HepG2 (cell line): Measurements from ENCODE around the gene PLOD3. TPM values are rescaled to one million over a fixed set of nuclear protein-coding genes. Genes with fewer than 3 reads are reported as not detected.

Experiments
- ATAC-seq: fragments of 200-7000 bp; cut with Tn5 transposase; 3 replicates; pipeline ENCODE4 v1.9.1; 2020; ENCODE audit warnings: mild to moderate bottlenecking, moderate library complexity
- BruUV-seq: library from RNA; stranded (reverse); fragments of 400-500 nt; replicated peaks from 2 replicates; lab custom pipeline; 2021; lab: Mats Ljungman, UMichigan
- CTCF ChIA-PET: fragments of 300-600 bp; formaldehyde crosslinking; extraction: SDS; loops from one replicate; lab custom pipeline; 2021; ENCODE audit warnings: low total read pairs, inconsistent platforms, low intra/inter-chr PET ratio; lab: Yijun Ruan, JAX
- POLR2A ChIA-PET: fragments of 350-600 bp; sonication (Branson Sonifier 250); formaldehyde crosslinking; loops from one replicate; lab custom pipeline; 2020; ENCODE audit warnings: antibody characterized with exemption, inconsistent platforms; lab: Yijun Ruan, JAX
- DNase-seq: peaks from one replicate; pipeline ENCODE4 v3.0.0-alpha.2; 2015; ENCODE audit warnings: low spot score
- FAIRE-seq: peaks from 3 replicates; lab custom pipeline; 2011; peaks lifted over from hg19 to GRCh38; lab: Jason Lieb, UNC
- H2AFZ ChIP-seq: one replicate; pipeline ENCODE4 v1.6.1; 2011; ENCODE audit warnings: low read length, inconsistent platforms
- H3K27ac ChIP-seq: fragments of 300-600 bp; 3 replicates; pipeline ENCODE4 v1.8.0; 2011; ENCODE audit warnings: mixed run types, mild to moderate bottlenecking, mixed read lengths, low read length, inconsistent platforms; ENCODE audit not compliant: insufficient read depth; ENCODE audit errors: extremely low read length
- H3K27me3 ChIP-seq, 2 experiments: fragments of 200-600 bp in 1 of 2; 2 replicates in 1 of 2; 3 replicates in 1 of 2; pipeline versions ENCODE4 v1.6.0 to v1.8.0; 2011; ENCODE audit warnings: low read length in 2 of 2, mild to moderate bottlenecking in 2 of 2, moderate library complexity in 2 of 2, inconsistent platforms in 1 of 2; ENCODE audit not compliant: insufficient read depth in 2 of 2, control insufficient read depth in 1 of 2
- H3K36me3 ChIP-seq, 2 experiments: fragments of 200-600 bp in 1 of 2; replicated peaks in 1 of 2; 2 replicates in 1 of 2; 3 replicates in 1 of 2; pipeline versions ENCODE4 v1.5.1 to v1.8.0; 2011; ENCODE audit warnings: low read length in 2 of 2, inconsistent platforms in 1 of 2; ENCODE audit not compliant: insufficient read depth in 2 of 2, control insufficient read depth in 1 of 2
- H3K4me1 ChIP-seq: 2 replicates; pipeline ENCODE4 v1.5.1; 2012; ENCODE audit warnings: low read length, inconsistent platforms; ENCODE audit not compliant: insufficient read depth
- H3K4me2 ChIP-seq: 2 replicates; pipeline ENCODE4 v1.6.0; 2011; ENCODE audit warnings: low read depth, low read length, inconsistent platforms
- H3K4me3 ChIP-seq, 3 experiments: fragments of 200-600 bp in 1 of 3; sonication (generic), shearing (Covaris generic) in 1 of 3; replicated peaks in 1 of 3; 2 replicates each; pipeline ENCODE4 v1.5.1; 2011 to 2016; ENCODE audit warnings: low read length in 3 of 3, inconsistent platforms in 2 of 3, low read depth in 2 of 3, mild to moderate bottlenecking in 2 of 3, control low read depth in 1 of 3, mixed read lengths in 1 of 3; ENCODE audit not compliant: insufficient read depth in 1 of 3
- H3K79me2 ChIP-seq: one replicate; pipeline ENCODE4 v1.6.1; 2011; ENCODE audit warnings: low read length, inconsistent platforms; ENCODE audit not compliant: insufficient read depth
- H3K9ac ChIP-seq: 2 replicates; pipeline ENCODE4 v1.6.0; 2011; ENCODE audit warnings: mild to moderate bottlenecking, low read depth, low read length, inconsistent platforms; ENCODE audit not compliant: insufficient read depth
- H3K9me3 ChIP-seq: 2 replicates; pipeline ENCODE4 v1.5.1; 2012; ENCODE audit warnings: mild to moderate bottlenecking, low read length
- H4K20me1 ChIP-seq: 2 replicates; pipeline ENCODE4 v1.6.0; 2011; ENCODE audit warnings: inconsistent platforms, mild to moderate bottlenecking, low read length, moderate library complexity; ENCODE audit not compliant: insufficient read depth
- DMAP1 ChIP-seq: IDR thresholded peaks from 2 replicates; pipeline ENCODE4 v1.6.1; 2016
- HNRNPH1 ChIP-seq: fragments of 200-400 bp; formaldehyde crosslinking; optimal IDR thresholded peaks from 2 replicates; pipeline ENCODE3; 2017; ENCODE audit warnings: mild to moderate bottlenecking, low read depth, low read length
- IKZF4 ChIP-seq: sonication (generic); formaldehyde crosslinking; IDR thresholded peaks from 2 replicates; pipeline ENCODE4 v1.5.1; 2020; ENCODE audit warnings: borderline replicate concordance, mild to moderate bottlenecking, low read depth, missing genetic modification reagents; ENCODE audit errors: not compliant biosample characterization
- KLF15 ChIP-seq: sonication (generic); formaldehyde crosslinking; IDR thresholded peaks from 2 replicates; pipeline ENCODE4 v1.8.1; 2023; ENCODE audit warnings: borderline replicate concordance, mild to moderate bottlenecking, inconsistent platforms, missing genetic modification reagents, mixed read lengths
- KLF6 ChIP-seq: IDR thresholded peaks from 2 replicates; pipeline ENCODE4 v1.8.0; 2016; ENCODE audit warnings: missing biosample characterization, missing genetic modification reagents
- MAFK ChIP-seq, 2 experiments: IDR thresholded peaks in 1 of 2; conservative IDR thresholded peaks in 1 of 2; 2 replicates each; pipeline ENCODE4 v1.6.1; 2011; ENCODE audit warnings: improper control_type of control experiment in 2 of 2, low read length in 2 of 2
- NRL ChIP-seq: sonication (generic); formaldehyde crosslinking; IDR thresholded peaks from 2 replicates; pipeline ENCODE4 v1.5.0; 2020; ENCODE audit warnings: missing genetic modification reagents, mild to moderate bottlenecking, moderate library complexity, borderline replicate concordance
- PHF5A ChIP-seq: IDR thresholded peaks from one replicate; pipeline ENCODE4 v1.6.1; 2018; ENCODE audit warnings: low read depth, missing genetic modification reagents; ENCODE audit not compliant: unreplicated experiment
- REXO4 ChIP-seq: sonication (generic); formaldehyde crosslinking; IDR thresholded peaks from 2 replicates; pipeline ENCODE4 v1.8.0; 2022; ENCODE audit warnings: missing genetic modification reagents, mild to moderate bottlenecking, borderline replicate concordance
- SMC3 ChIP-seq: IDR thresholded peaks from 2 replicates; pipeline ENCODE4 v1.6.1; 2011; ENCODE audit warnings: low read length, improper control_type of control experiment
- SNAI1 ChIP-seq: sonication (generic); formaldehyde crosslinking; IDR thresholded peaks from 2 replicates; pipeline ENCODE4 v1.5.0; 2020; ENCODE audit warnings: mild to moderate bottlenecking, missing genetic modification reagents, borderline replicate concordance
- TCF7 ChIP-seq: sonication (generic); IDR thresholded peaks from 2 replicates; pipeline ENCODE4 v1.6.1; 2016; ENCODE audit warnings: antibody characterized with exemption, low read depth
- ZNF10 ChIP-seq: sonication (generic); formaldehyde crosslinking; IDR thresholded peaks from 2 replicates; pipeline ENCODE4 v1.4.0; 2020; ENCODE audit warnings: mild to moderate bottlenecking, low read depth, missing genetic modification reagents, borderline replicate concordance
- ZNF343 ChIP-seq: sonication (generic); formaldehyde crosslinking; IDR thresholded peaks from 2 replicates; pipeline ENCODE4 v1.4.0; 2020; ENCODE audit warnings: mild to moderate bottlenecking, missing genetic modification reagents
- ZNF543 ChIP-seq: sonication (generic); formaldehyde crosslinking; IDR thresholded peaks from 2 replicates; pipeline ENCODE4 v1.4.0; 2020; ENCODE audit warnings: mild to moderate bottlenecking, missing genetic modification reagents
- ZNF644 ChIP-seq: IDR thresholded peaks from 2 replicates; pipeline ENCODE4 v1.6.1; 2016; ENCODE audit warnings: low read depth
- WGBS: methylation state at CpG from one replicate; pipeline ENCODE4 v1.1.6; 2017; ENCODE audit warnings: low lambda C conversion rate; 5-methylcytosine and 5-hydroxymethylcytosine counted together
- in situ Hi-C: cut with HindIII; loops from 2 replicates; pipeline ENCODE4 v1.10.0; 2017; ENCODE audit warnings: low pct_unique_long_range_greater_than_20kb; ENCODE audit not compliant: extremely low pct_ligation_motif_present
- intact Hi-C: fragments of 100-400 bp; cut with micrococcal nuclease; formaldehyde crosslinking; loops from one replicate; pipeline ENCODE4 v1.10.0; 2022; ENCODE audit not compliant: unreplicated experiment
- polyA plus RNA-seq, 8 experiments: library from polyadenylated mRNA; depleted of rRNA in 3 of 8; stranded (reverse) in 7 of 8; unstranded in 1 of 8; fragments of >200 nt; fragmentation: Illumina TruSeq in 4 of 8; extraction: Trizol in 4 of 8; gene quantifications; 2 replicates each; pipeline versions ENCODE4 v1.2.1 to v1.2.3, GENCODE V29; 2011 to 2016; ENCODE audit warnings: low read depth in 4 of 8, missing spikeins in 1 of 8, mixed read lengths in 1 of 8; ENCODE audit not compliant: insufficient read depth in 1 of 8
- total RNA-seq, 5 experiments: library from RNA; depleted of rRNA; stranded (reverse); fragments of >200 nt; fragmentation: Illumina TruSeq; extraction: Trizol; gene quantifications; 2 replicates each; pipeline ENCODE4 v1.2.3, GENCODE V29; 2016; ENCODE audit warnings: low read depth in 1 of 5
- TF ChIP-seq, protein P1 (sequence below): fragments of 450-650 bp; IDR thresholded peaks from 2 replicates; pipeline ENCODE4 v1.6.1; 2016
- TF ChIP-seq, protein P2 (sequence below): sonication (generic); formaldehyde crosslinking; IDR thresholded peaks from 2 replicates; pipeline ENCODE4 v1.4.0; 2020; ENCODE audit warnings: missing genetic modification reagents, borderline replicate concordance

The PLOD3 gene
- total and polyA plus RNA-seq, 2 of the 13 experiments (the other 11 are each of a cell fraction or from before 2014, with no cell fraction given) = 65.8 to 67.4 TPM

DNA sequence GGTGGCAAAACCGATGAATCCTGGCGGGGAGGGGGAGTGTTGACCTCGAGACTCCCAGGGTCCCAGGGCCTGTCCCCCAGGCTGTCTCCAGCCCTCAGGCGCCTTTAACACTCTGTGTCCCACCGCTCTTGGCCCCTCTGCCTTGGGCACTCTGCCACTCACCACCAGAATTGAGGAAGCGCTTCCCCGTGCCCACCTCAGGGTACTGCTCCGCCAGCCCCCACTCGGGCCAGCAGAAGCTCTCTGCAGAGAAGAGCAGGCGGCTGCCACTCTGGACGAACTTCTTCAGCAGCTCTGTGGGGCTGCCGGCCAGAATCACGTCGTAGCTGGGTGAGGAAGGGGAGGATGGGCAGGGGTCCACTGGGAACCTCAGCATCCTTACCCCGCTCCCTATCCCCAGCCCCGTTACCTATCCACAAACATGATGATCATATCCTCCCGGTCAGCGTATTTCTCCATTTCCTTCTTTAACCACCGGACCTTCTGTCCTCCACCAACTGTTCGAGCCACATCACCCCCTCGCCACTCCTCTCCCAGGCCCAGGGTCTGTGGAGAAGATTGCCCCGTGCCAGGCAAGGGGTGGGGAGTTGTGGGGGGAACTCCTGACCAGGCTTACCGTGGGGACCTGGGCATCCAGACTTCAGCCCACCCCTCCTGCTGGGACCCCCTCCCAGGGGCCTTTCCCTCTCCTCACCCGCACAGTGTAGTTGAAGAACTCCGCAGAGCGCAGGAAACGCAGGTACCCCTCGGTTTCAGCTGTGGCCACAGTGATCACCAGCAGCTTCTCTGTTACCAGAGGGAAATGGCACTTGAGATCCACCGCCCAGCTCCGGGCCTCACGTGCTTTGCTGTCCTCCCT, 1.2 kb downstream of the PLOD3 start:
- Histone ChIP-seq H4K20me1 (no peaks in the 10 kb centered on the region), H3K9me3 (no peaks in the 10 kb centered on the region), H3K27ac (peak overlapping the region; percentile 84), H3K4me2 (peak overlapping the region; percentile 91), H3K27me3 (no peaks in the 10 kb centered on the region; a peak in 1 of 5 replicates), H3K9ac (peak overlapping the region; percentile 86), H3K79me2 (peaks cover 29% of the 10 kb centered on the region), H3K4me1 (peaks cover 44% of the 10 kb centered on the region), H2AFZ (no peak overlapping the region), H3K36me3 (peaks cover 5 to 14% of the 10 kb centered on the region in 2 experiments; a peak in 3 of 5 replicates), H3K4me3 (peak overlapping the region; percentile 82 to 95 (median 83))
- TSS peak; percentile 65 for BruUV-seq
- FAIRE-seq (no peak), ATAC-seq (no peak), DNase-seq (no peak)
- 65% methylated on average over 25 of the region's 31 CpGs for WGBS
- ChIA-PET POLR2A (interaction anchor here (1.0 to 11.2 kb wide), 7 partner anchors 12 to 341 kb away, joined by 3 to 202 read pairs (median 8); partner anchors contain the start of genes CLDN15, FIS1, MOGAT3 and SRRT), CTCF (interaction anchor here (1.3 kb wide), 1 partner anchor 28 kb away, joined by 5 read pairs; the partner anchor contains the start of gene FIS1)
- in situ Hi-C loops (no loop called here), intact Hi-C loops (loop anchor here (2.0 kb wide), 1 partner anchor 15 kb away; the partner anchor contains the start of gene MOGAT3)
- TF ChIP-seq ZNF343 (CRISPR knock-in tag) = no peak
- no peak for TF ChIP-seq KLF15 (CRISPR knock-in tag)
- TF ChIP-seq REXO4 (CRISPR knock-in tag) = no peak
- TF ChIP-seq, protein P1, sequence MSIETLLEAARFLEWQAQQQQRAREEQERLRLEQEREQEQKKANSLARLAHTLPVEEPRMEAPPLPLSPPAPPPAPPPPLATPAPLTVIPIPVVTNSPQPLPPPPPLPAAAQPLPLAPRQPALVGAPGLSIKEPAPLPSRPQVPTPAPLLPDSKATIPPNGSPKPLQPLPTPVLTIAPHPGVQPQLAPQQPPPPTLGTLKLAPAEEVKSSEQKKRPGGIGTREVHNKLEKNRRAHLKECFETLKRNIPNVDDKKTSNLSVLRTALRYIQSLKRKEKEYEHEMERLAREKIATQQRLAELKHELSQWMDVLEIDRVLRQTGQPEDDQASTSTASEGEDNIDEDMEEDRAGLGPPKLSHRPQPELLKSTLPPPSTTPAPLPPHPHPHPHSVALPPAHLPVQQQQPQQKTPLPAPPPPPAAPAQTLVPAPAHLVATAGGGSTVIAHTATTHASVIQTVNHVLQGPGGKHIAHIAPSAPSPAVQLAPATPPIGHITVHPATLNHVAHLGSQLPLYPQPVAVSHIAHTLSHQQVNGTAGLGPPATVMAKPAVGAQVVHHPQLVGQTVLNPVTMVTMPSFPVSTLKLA = no peak
- TF ChIP-seq TCF7 = no peak
- 0 out of 4 replicates have a peak, but pooled peaks of 1 of the 2 experiments have one; percentile 26 for TF ChIP-seq MAFK (conservative IDR thresholded peaks at IDR 0.05 in 1 of 2, IDR thresholded peaks at IDR 0.05 in 1 of 2; ENCODE audit: low read length in 2 of 2)
- no peak for TF ChIP-seq ZNF10 (CRISPR knock-in tag)
- TF ChIP-seq, protein P2, sequence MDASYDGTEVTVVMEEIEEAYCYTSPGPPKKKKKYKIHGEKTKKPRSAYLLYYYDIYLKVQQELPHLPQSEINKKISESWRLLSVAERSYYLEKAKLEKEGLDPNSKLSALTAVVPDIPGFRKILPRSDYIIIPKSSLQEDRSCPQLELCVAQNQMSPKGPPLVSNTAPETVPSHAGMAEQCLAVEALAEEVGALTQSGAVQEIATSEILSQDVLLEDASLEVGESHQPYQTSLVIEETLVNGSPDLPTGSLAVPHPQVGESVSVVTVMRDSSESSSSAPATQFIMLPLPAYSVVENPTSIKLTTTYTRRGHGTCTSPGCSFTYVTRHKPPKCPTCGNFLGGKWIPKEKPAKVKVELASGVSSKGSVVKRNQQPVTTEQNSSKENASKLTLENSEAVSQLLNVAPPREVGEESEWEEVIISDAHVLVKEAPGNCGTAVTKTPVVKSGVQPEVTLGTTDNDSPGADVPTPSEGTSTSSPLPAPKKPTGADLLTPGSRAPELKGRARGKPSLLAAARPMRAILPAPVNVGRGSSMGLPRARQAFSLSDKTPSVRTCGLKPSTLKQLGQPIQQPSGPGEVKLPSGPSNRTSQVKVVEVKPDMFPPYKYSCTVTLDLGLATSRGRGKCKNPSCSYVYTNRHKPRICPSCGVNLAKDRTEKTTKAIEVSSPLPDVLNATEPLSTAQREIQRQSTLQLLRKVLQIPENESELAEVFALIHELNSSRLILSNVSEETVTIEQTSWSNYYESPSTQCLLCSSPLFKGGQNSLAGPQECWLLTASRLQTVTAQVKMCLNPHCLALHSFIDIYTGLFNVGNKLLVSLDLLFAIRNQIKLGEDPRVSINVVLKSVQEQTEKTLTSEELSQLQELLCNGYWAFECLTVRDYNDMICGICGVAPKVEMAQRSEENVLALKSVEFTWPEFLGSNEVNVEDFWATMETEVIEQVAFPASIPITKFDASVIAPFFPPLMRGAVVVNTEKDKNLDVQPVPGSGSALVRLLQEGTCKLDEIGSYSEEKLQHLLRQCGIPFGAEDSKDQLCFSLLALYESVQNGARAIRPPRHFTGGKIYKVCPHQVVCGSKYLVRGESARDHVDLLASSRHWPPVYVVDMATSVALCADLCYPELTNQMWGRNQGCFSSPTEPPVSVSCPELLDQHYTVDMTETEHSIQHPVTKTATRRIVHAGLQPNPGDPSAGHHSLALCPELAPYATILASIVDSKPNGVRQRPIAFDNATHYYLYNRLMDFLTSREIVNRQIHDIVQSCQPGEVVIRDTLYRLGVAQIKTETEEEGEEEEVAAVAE (CRISPR knock-in tag) = no peak
- TF ChIP-seq SNAI1 = no peak
- TF ChIP-seq NRL (CRISPR knock-in tag) = 0 out of 2 replicates have a peak, but pooled peaks have one; percentile 1
- no peak for TF ChIP-seq IKZF4
- TF ChIP-seq DMAP1 (CRISPR knock-in tag) = no peak
- TF ChIP-seq HNRNPH1 = peak; percentile 20
- TF ChIP-seq SMC3 = no peak
- no peak for TF ChIP-seq PHF5A (CRISPR knock-in tag)
- TF ChIP-seq ZNF644 (CRISPR knock-in tag) = no peak
- no peak for TF ChIP-seq ZNF543 (CRISPR knock-in tag)
- TF ChIP-seq KLF6 (CRISPR knock-in tag) = no peak
